Testis (tissue), 2 donors: ENCODE data around the gene DCHS2.

Experiments
- CTCF ChIP-seq, 3 experiments: fragments of 450-650 bp in 2 of 3; fragments of 200-600 bp in 1 of 3; sonication (generic) in 1 of 3; IDR thresholded peaks; one replicate each; pipeline ENCODE4 v1.5.1; 2016 to 2019; ENCODE audit warnings: antibody characterized with exemption in 3 of 3, mild to moderate bottlenecking in 2 of 3, moderate library complexity in 1 of 3
- POLR2A ChIP-seq: fragments of 450-650 bp; IDR thresholded peaks from one replicate; pipeline ENCODE4 v1.6.1; 2017; ENCODE audit warnings: antibody characterized with exemption, mild to moderate bottlenecking, moderate library complexity

- TF ChIP-seq CTCF (IDR thresholded peaks at IDR 0.05) (no peak), POLR2A (no peak)
Measured at GRCh38 chr4:154230723-154231122, 260.9 kb downstream of the DCHS2 start.
